HG03064 (cell line): ENCODE measurements around the gene ZNF69.
"Not testable (repeated sequence)": the region's sequence is repeated elsewhere in the genome, so short reads cannot be mapped to it uniquely, and the experiment has no call there.

ENCODE experiments used
- ATAC-seq: cut with Tn5 transposase; IDR thresholded peaks from one replicate; pipeline ENCODE4 v1.9.1; 2021; ENCODE audit warnings: low read depth; ENCODE audit not compliant: unreplicated experiment

Gene ZNF69

DNA sequence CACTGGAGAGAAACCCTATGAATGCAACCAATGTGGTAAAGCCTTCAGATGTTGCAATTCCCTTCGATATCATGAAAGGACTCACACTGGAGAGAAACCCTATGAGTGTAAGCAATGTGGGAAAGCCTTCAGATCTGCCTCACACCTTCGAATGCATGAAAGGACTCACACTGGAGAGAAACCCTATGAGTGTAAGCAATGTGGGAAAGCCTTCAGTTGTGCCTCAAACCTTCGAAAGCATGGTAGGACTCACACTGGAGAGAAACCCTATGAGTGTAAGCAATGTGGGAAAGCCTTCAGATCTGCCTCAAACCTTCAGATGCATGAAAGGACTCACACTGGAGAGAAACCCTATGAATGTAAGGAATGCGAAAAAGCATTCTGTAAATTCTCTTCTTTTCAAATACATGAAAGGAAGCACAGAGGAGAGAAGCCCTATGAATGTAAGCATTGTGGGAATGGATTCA lies 62.1 kb downstream of the ZNF69 start:
- ATAC-seq: not testable (repeated sequence)

DNA sequence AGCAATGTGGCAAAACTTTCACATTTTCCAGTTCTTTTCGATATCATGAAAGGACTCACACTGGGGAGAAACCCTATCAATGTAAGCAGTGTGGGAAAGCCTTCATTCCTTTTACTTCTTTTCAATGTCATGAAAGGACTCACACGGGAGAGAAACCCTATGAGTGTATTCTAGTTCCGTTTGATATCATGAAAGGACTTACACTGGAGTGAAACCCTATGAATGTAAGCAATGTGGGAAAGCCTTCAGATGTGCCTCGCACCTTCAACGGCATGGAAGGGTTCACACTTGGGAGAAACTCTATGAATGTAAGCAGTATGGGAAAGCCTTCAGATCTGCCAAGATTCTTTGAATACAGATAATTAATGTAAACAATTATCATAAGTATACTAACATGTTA lies 62.7 kb downstream of the ZNF69 start:
- ATAC-seq: no peak
